ENCODE data around the gene SLCO6A1. TPM values are rescaled to one million over a fixed set of nuclear protein-coding genes. Genes with fewer than 3 reads are reported as not detected.

SLCO6A1 gene
- polyA plus RNA-seq, 4 donors: not detected

GRCh38 chr5:102481054-102481715 lies 17.6 kb downstream of the SLCO6A1 start:
- DNase-seq (ENCODE audit: low read depth in 4 of 4, low spot score in 3 of 4): no peak

GRCh38 chr5:102453716-102454115 lies 45.1 kb downstream of the SLCO6A1 start:
- DNase-seq (ENCODE audit: low read depth in 4 of 4, low spot score in 3 of 4): no peak

GRCh38 chr5:102451082-102451481 lies 47.7 kb downstream of the SLCO6A1 start:
- no peak for DNase-seq (ENCODE audit: low read depth in 4 of 4, low spot score in 3 of 4)

- no peak for DNase-seq (ENCODE audit: low read depth in 4 of 4, low spot score in 3 of 4)
Measured at GRCh38 chr5:102450313-102450990, 48.3 kb downstream of the SLCO6A1 start.

GRCh38 chr5:102433473-102433872 lies 65.3 kb downstream of the SLCO6A1 start:
- no peak for DNase-seq (ENCODE audit: low read depth in 4 of 4, low spot score in 3 of 4)

- no peak for DNase-seq (ENCODE audit: low read depth in 4 of 4, low spot score in 3 of 4)
Measured at GRCh38 chr5:102421647-102422046, 77.2 kb downstream of the SLCO6A1 start.

- no peak for DNase-seq (ENCODE audit: low read depth in 4 of 4, low spot score in 3 of 4)
Measured at GRCh38 chr5:102418531-102418930, 80.3 kb downstream of the SLCO6A1 start.

- no peak for DNase-seq (ENCODE audit: low read depth in 4 of 4, low spot score in 3 of 4)
Measured at GRCh38 chr5:102414448-102414847, 84.4 kb downstream of the SLCO6A1 start.

GRCh38 chr5:102388235-102388634 lies 110.6 kb downstream of the SLCO6A1 start:
- no peak for DNase-seq (ENCODE audit: low read depth in 4 of 4, low spot score in 3 of 4)

- DNase-seq (ENCODE audit: low read depth in 4 of 4, low spot score in 3 of 4): no peak
Measured at GRCh38 chr5:102385365-102385764, 113.4 kb downstream of the SLCO6A1 start.

- DNase-seq (ENCODE audit: low read depth in 4 of 4, low spot score in 3 of 4): no peak
Measured at GRCh38 chr5:102380174-102380573, 118.6 kb downstream of the SLCO6A1 start.

GRCh38 chr5:102375876-102376275 lies 122.9 kb downstream of the SLCO6A1 start:
- DNase-seq (ENCODE audit: low read depth in 4 of 4, low spot score in 3 of 4): no peak

- DNase-seq (ENCODE audit: low read depth in 4 of 4, low spot score in 3 of 4): no peak
Measured at GRCh38 chr5:102375272-102375671, 123.5 kb downstream of the SLCO6A1 start.

GRCh38 chr5:102368392-102368791 lies 130.4 kb downstream of the SLCO6A1 start:
- no peak for DNase-seq (ENCODE audit: low read depth in 4 of 4, low spot score in 3 of 4)

- DNase-seq (ENCODE audit: low read depth in 4 of 4, low spot score in 3 of 4): no peak
Measured at GRCh38 chr5:102341681-102342288, 157.0 kb downstream of the SLCO6A1 start.

- no peak for DNase-seq (ENCODE audit: low read depth in 4 of 4, low spot score in 3 of 4)
Measured at GRCh38 chr5:102324714-102325113, 174.1 kb downstream of the SLCO6A1 start.

Other genes with a start within 250 kb of the SLCO6A1 start
- gene SLCO4C1, start 202.7 kb downstream of the SLCO6A1 start, polyA plus RNA-seq (ENCODE audit: insufficient read length in 4 of 4): 10 to 100 TPM in 3 of 4 donors, under 1 TPM in 1; 0.87 to 29.9 (median 24.1) TPM